RWPE2 (cell line): ENCODE results near the gene STK35.

ENCODE experiments used
- ATAC-seq: fragments of 200-7000 bp; cut with Tn5 transposase; 3 replicates; pipeline ENCODE4 v1.9.1; 2021; ENCODE audit warnings: low read depth
- DNase-seq: peaks from one replicate; pipeline ENCODE4 v3.0.0-alpha.2; 2020; ENCODE audit warnings: low spot score
- H3K27ac ChIP-seq: fragments of 450-650 bp; 2 replicates; pipeline ENCODE4 v1.5.1; 2017; ENCODE audit warnings: mild to moderate bottlenecking; ENCODE audit not compliant: poor library complexity, severe bottlenecking
- H3K27me3 ChIP-seq: fragments of 250-450 bp; sonication (Bioruptor Pico); 2 replicates; pipeline ENCODE4 v1.5.1; 2021; ENCODE audit warnings: mild to moderate bottlenecking, moderate library complexity; ENCODE audit not compliant: insufficient read depth, poor library complexity, severe bottlenecking
- H3K36me3 ChIP-seq: fragments of 250-450 bp; sonication (Bioruptor Pico); 2 replicates; pipeline ENCODE4 v1.5.1; 2020; ENCODE audit warnings: low read depth, mild to moderate bottlenecking, moderate library complexity
- H3K4me1 ChIP-seq: fragments of 250-450 bp; sonication (Bioruptor Pico); 2 replicates; pipeline ENCODE4 v1.5.1; 2021; ENCODE audit warnings: mild to moderate bottlenecking, moderate library complexity; ENCODE audit not compliant: insufficient read depth, poor library complexity, severe bottlenecking
- H3K4me3 ChIP-seq: fragments of 250-450 bp; sonication (Bioruptor Pico); 2 replicates; pipeline ENCODE4 v1.5.1; 2021; ENCODE audit warnings: mild to moderate bottlenecking, moderate library complexity; ENCODE audit not compliant: severe bottlenecking
- H3K9me3 ChIP-seq: fragments of 250-450 bp; sonication (Bioruptor Pico); 2 replicates; pipeline ENCODE4 v1.5.1; 2021; ENCODE audit warnings: mild to moderate bottlenecking, moderate library complexity; ENCODE audit not compliant: severe bottlenecking
- CTCF ChIP-seq: fragments of 450-650 bp; IDR thresholded peaks from one replicate; pipeline ENCODE4 v1.5.1; 2017; ENCODE audit warnings: mild to moderate bottlenecking, moderate library complexity; ENCODE audit not compliant: poor library complexity, severe bottlenecking

The STK35 gene

GRCh38 chr20:2125474-2126112 lies 24.0 kb downstream of the STK35 start:
- DNase-seq (no peak), ATAC-seq (no peak)
- Histone ChIP-seq H3K4me1 (peaks cover 2% of the 10 kb centered on the region), H3K27me3 (no peaks in the 10 kb centered on the region), H3K36me3 (peaks cover 10% of the 10 kb centered on the region), H3K9me3 (no peaks in the 10 kb centered on the region), H3K4me3 (no peak overlapping the region), H3K27ac (no peak overlapping the region)
- TF ChIP-seq CTCF, result no peak

- ATAC-seq, result no peak
- peaks cover 9% of the 10 kb centered on the region; the same call in 1 of the 2 replicates for H3K36me3 ChIP-seq
- no peak for TF ChIP-seq CTCF
- no peaks in the 10 kb centered on the region for H3K27me3 ChIP-seq
- no peaks in the 10 kb centered on the region for H3K9me3 ChIP-seq
- H3K4me3 ChIP-seq, result no peak overlapping the region
- peaks cover 18% of the 10 kb centered on the region for H3K4me1 ChIP-seq
- DNase-seq, result no peak
- H3K27ac ChIP-seq, result no peak overlapping the region
These were observed 25.6 kb downstream of the STK35 start for GRCh38 chr20:2127238-2127637.

GRCh38 chr20:2128542-2128941 lies 26.9 kb downstream of the STK35 start:
- no peak for TF ChIP-seq CTCF
- Histone ChIP-seq H3K27ac (no peak overlapping the region), H3K9me3 (no peaks in the 10 kb centered on the region), H3K27me3 (no peaks in the 10 kb centered on the region), H3K4me3 (no peak overlapping the region), H3K4me1 (peaks cover 31% of the 10 kb centered on the region), H3K36me3 (peaks cover 2% of the 10 kb centered on the region; the same call in 1 of the 2 replicates)
- ATAC-seq (no peak), DNase-seq (no peak)

GRCh38 chr20:2130062-2130591 lies 28.5 kb downstream of the STK35 start:
- Histone ChIP-seq H3K9me3 (no peaks in the 10 kb centered on the region), H3K27me3 (no peaks in the 10 kb centered on the region), H3K36me3 (no peaks in the 10 kb centered on the region; the same call in 1 of the 2 replicates), H3K4me1 (peaks cover 32% of the 10 kb centered on the region), H3K4me3 (no peak overlapping the region), H3K27ac (no peak overlapping the region)
- TF ChIP-seq CTCF, result no peak
- no peak for ATAC-seq
- DNase-seq, result no peak

- ATAC-seq (no peak), DNase-seq (no peak)
- H3K4me3 ChIP-seq, result no peak overlapping the region
- H3K9me3 ChIP-seq, result no peaks in the 10 kb centered on the region
- peaks cover 32% of the 10 kb centered on the region for H3K4me1 ChIP-seq
- no peaks in the 10 kb centered on the region for H3K27me3 ChIP-seq
- no peaks in the 10 kb centered on the region for H3K36me3 ChIP-seq
- TF ChIP-seq CTCF, result no peak
- H3K27ac ChIP-seq, result peak overlapping the region; percentile 39
These were observed 29.1 kb downstream of the STK35 start for GRCh38 chr20:2130683-2131082.
